Amygdala (tissue), 56 donors: ENCODE results near the gene TFIP11.

Experiments
- DNase-seq, 56 donors: peaks; one replicate each; lab custom pipeline; 2025; lab: John Stamatoyannopoulos, UW

Gene TFIP11

DNA sequence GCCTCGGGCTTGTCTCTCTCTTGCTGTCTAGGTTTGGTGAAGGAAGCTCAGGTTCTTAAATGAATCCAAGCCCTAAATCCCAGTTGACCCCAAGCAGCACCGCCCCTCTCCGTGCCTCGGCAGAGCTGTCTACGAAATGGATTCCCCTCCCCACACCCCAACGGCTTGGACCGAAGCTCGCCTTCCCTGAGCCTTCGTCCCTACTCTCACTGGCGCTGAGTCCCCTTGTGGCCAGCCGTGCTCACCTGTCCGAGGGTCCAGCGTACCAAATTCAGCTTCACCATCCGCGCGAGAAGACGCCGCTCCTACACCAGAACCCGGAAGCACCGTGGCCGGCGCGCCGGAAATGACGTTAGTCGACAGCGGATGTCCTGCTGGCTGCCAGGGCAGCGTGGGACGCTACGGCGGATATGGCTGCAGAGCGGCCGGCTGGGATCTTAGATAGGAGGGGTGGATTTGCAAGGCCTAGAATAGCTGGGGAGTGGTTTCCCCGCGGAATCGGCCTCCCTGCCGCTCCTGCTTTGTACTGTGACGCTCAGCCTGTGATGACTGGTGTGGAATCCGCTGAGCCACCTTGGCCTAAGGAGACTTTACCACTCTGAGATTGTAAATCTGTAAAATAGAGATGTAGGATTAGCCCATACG lies at the start of gene TFIP11:
TSS of gene TFIP11 (minus strand) at position 325 of the 645 bp plus-strand sequence. CDS start 2,201 bp downstream, outside the sequence.
- DNase-seq, result peak; percentile 51 to 98 (median 88)

GRCh38 chr22:26561756-26562417 lies 49.6 kb upstream of the TFIP11 start:
- peak in 22 of 56 donors; percentile 11 to 61 (median 30) for DNase-seq

DNA sequence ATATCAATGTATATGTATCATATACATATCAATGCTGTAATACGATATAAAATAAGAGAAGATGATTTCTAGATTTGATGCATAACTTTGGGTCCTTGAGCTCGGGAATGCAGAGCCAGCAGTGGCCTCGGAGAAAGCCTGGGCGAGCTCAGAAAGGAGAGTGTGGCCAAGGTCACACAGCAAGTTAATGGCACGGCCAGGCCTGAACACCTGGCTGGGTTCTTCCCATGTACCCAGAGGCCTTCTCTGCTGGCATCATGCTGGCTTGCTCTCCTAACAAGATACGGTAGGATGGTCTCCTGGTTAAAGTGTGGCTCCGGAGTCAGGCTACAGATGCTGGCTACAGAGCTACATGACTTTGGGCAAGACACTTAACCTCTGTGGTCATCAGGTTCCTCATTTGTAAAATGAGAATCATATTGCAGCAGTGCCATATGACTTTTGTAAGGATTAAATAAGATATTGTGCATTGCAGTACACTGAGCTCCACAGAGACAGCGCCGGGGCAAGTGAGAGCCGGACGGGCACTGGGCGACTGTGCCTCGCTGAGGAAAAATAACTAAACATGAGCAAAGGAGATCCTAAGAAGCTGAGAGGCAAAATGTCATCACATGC lies 47.8 kb upstream of the TFIP11 start:
- DNase-seq, result no peak

- no peak for DNase-seq
Observed at GRCh38 chr22:26558248-26558895, 46.1 kb upstream of the TFIP11 start.

DNA sequence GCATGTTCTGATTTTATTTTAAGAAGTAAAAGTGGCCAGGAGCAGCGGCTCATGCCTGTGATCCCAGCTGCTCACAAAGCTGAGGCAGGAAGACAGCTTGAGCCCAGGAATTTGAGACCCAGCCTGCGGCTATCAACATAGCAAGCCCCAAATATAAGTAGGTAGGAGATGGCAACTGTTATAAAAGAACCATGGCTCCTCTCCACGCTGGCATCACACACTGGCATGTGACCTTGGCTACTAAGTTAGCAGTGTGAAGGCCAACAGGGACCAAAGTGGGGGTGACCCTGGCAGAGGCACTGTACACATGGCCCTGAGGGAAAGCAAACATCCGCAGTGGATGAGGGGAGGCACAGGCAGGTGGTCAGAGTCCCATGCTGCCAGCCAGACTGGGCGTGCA lies 44.6 kb upstream of the TFIP11 start:
- DNase-seq, result no peak

DNA sequence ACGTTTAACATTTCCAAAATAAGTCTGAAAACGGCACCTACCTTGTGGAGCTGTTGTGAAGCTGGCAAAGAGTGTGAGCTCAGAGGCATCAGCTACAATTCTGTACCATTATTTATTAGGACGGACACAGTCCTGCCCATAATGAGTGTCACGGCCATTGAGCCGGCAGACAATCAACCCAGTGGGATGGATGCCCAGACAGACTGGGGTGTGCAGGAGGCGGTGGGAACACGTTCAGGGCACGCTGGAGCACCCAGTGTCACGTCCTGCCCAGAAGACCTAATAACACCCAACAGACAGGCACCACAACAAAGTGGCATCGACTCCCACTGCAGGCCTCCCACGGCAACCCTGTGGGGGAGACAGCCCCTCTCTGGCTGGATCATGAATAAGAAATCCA lies 43.2 kb upstream of the TFIP11 start:
- DNase-seq, result peak in 2 of 56 donors; percentile 10 to 38

DNA sequence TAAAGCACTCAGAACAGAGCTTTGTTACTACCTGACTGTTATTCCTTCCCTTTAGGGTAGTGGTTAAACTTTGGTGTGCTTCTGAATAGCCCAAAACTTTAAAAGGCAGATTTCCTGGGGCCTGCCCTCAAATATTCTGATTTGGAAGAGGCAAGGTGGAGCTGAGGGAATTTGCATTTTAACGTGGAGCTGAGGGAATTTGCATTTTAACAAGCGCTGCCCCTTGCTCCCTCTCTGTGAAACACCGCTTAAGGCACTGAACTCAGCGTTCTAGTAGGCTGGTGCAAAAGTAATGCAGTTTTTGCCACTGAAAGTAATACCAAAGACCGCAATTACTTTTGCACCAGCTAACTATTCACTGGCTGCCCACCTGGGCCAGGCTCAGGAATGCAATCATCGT lies 42.7 kb upstream of the TFIP11 start:
- DNase-seq, result no peak

GRCh38 chr22:26553056-26553752 lies 40.9 kb upstream of the TFIP11 start:
- no peak for DNase-seq

DNA sequence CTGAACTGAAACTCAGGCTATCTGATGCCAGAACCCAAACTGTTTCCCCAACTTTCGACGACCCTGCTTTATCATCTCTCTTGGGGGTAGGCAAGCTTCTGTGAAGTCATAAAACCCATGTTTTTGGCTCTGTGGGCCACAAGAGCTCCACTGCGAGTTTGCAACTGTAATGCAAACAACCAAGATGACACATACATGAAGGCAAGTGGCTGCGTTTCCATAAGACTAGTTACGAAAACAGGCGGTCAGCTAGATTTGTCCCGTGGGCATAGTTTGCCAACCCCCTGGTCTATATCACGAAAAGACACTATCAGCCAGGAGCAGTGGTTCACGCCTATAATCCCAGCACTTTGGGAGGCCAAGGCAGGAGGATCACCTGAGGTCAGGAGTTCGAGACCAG lies 40.2 kb upstream of the TFIP11 start:
- DNase-seq, result no peak

- DNase-seq, result no peak
Observed at GRCh38 chr22:26551568-26551967, 39.3 kb upstream of the TFIP11 start.

- peak in 35 of 56 donors; percentile 8 to 71 (median 36) for DNase-seq
Observed at GRCh38 chr22:26550498-26551033, 38.3 kb upstream of the TFIP11 start.

DNA sequence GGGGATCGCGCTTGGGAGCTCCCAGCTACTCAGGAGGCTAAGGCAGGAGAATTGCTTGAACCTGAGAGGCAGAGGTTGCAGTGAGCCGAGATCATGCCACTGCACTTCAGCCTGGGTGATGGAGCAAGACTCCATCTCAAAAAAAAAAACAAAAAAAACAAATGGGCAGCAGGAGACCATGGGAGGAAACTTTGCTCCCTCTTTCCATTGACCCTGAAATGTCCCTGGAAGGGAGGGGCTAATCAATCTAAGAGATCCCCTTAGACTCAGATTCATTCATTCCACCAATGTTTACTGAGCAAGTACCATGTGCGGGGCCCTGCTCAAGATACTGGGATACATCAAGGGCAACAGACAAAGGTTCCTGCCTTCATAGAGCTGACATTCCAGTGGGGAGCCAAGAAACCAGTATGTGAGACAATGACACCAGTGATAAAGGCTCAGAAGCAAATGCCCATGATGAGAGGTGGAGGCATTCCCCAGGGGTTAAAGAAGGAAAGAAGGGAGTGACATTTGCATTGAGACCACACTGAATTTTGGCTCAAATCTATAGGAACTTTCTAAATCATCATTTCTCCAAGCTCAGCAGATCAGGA lies 37.7 kb upstream of the TFIP11 start:
- no peak for DNase-seq

GRCh38 chr22:26548984-26549383 lies 36.7 kb upstream of the TFIP11 start:
- no peak for DNase-seq

- DNase-seq, result no peak
Observed at GRCh38 chr22:26548303-26548702, 36.0 kb upstream of the TFIP11 start.

- DNase-seq, result no peak
Observed at GRCh38 chr22:26547837-26548236, 35.6 kb upstream of the TFIP11 start.

DNA sequence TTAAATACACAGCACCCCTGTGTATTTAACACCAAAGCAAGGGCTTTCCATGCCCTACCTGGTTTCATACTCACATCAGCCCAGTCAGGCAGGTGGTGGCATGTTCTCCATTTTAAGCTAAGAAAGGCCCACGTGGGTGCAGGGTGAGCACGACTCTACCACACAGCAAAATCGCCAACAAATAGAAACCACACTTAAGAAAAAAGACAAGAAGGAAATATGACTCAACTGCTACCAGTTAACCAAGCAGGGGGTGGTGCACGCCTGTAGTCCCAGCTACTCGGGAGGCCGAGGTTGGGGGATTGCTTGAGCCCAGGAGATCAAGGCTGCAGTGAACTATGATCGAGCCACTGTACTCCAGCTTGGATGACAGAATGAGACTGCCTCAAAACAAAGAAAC lies 35.2 kb upstream of the TFIP11 start:
- DNase-seq, result no peak

DNA sequence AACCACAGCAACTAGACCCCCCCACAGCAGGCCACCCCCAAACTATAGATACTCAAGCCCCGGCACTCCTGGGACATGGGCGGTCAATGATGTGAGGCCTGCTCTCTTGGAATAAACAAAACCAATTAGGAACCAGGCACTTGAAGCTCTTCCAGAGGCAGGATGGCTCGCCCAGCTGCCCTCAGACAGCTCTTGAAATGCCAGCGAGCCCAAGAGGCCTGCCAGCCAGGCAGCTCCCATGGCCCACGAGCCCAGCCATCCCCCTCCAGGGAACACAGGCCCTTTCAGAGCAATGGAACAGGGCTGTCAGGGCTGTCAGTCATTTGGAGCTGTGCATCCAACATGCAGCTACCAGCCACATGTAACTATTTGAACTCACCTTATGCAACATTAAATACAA lies 34.0 kb upstream of the TFIP11 start:
- DNase-seq, result peak in 23 of 56 donors; percentile 7 to 67 (median 27)

DNA sequence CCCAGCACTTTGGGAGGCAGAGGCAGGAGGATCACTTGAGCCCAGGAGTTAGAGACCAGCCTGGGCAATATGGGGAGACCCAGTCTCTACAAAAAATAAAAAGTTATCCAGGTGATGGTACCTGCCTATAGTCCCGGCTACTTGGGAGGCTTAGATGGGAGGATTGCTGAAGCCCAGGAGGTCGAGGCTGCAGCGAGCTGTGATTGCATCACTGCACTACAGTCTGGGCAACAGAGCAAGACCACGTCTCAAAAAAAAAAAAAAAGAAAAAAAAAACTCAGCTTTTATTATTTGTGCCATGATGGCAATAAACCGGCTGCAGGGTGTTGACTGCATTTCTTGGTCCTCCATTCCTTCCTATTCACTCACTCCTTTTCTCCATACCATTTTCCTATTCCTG lies 33.6 kb upstream of the TFIP11 start:
- no peak for DNase-seq

DNA sequence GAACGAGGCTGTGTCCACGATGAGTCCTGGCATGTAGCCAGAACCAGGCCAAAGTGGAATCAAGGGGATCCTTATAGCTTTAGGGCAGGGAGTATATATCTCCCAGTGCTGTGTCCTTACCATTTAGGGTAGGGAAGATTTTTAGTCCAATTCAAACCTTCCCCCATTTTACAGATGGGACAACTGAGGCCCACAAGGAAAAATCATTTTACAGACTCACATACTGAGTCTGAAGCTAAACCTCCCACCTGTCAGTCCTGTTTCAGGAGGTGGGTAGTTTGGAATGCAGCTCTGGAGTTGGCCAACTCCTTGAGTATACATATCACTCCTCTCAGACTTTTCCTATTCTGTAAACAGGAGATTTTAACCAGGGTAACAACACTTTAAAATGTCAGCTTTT lies 33.1 kb upstream of the TFIP11 start:
- no peak for DNase-seq

- DNase-seq, result no peak
Observed at GRCh38 chr22:26544489-26544888, 32.2 kb upstream of the TFIP11 start.
